H9 (cell line): ENCODE results near the gene IGF2. TPM values are rescaled to one million over a fixed set of nuclear protein-coding genes. Genes with fewer than 3 reads are reported as not detected.

ENCODE experiments used
- DNase-seq: peaks from one replicate; pipeline ENCODE4 v3.0.0-alpha.2; 2017
- H2AFZ ChIP-seq: one replicate; pipeline ENCODE4 v1.6.1; 2013; ENCODE audit warnings: mild to moderate bottlenecking, low read length, control low read depth, moderate library complexity
- H2AK5ac ChIP-seq: 2 replicates; pipeline ENCODE4 v1.6.1; 2013; ENCODE audit warnings: low read length, control low read depth, mixed read lengths; ENCODE audit not compliant: insufficient read length
- H2BK120ac ChIP-seq: one replicate; pipeline ENCODE4 v1.6.1; 2013; ENCODE audit warnings: low read depth, mild to moderate bottlenecking, low read length, control low read depth, inconsistent platforms; ENCODE audit not compliant: poor library complexity, severe bottlenecking
- H2BK12ac ChIP-seq: 2 replicates; pipeline ENCODE4 v1.6.1; 2013; ENCODE audit warnings: low read length, control low read depth, mixed read lengths, low read depth; ENCODE audit not compliant: insufficient read length
- H2BK15ac ChIP-seq: 2 replicates; pipeline ENCODE4 v1.6.1; 2013; ENCODE audit warnings: low read depth, low read length, control low read depth
- H2BK20ac ChIP-seq: one replicate; pipeline ENCODE4 v1.6.1; 2013; ENCODE audit warnings: low read depth, mild to moderate bottlenecking, low read length, control low read depth, inconsistent platforms; ENCODE audit not compliant: poor library complexity, severe bottlenecking
- H2BK5ac ChIP-seq: 2 replicates; pipeline ENCODE4 v1.6.1; 2013; ENCODE audit warnings: low read length, control low read depth, mixed read lengths; ENCODE audit not compliant: insufficient read length
- H3K14ac ChIP-seq: 2 replicates; pipeline ENCODE4 v1.6.1; 2013; ENCODE audit warnings: low read length, control low read depth; ENCODE audit not compliant: insufficient read depth
- H3K18ac ChIP-seq: 2 replicates; pipeline ENCODE4 v1.6.1; 2013; ENCODE audit warnings: low read depth, mild to moderate bottlenecking, mixed read lengths, low read length, control low read depth; ENCODE audit not compliant: insufficient read length
- H3K23ac ChIP-seq: 2 replicates; pipeline ENCODE4 v1.6.1; 2013; ENCODE audit warnings: low read length, control low read depth, mixed read lengths, low read depth; ENCODE audit not compliant: insufficient read length
- H3K23me2 ChIP-seq: 2 replicates; pipeline ENCODE4 v1.6.1; 2013; ENCODE audit warnings: low read depth, mild to moderate bottlenecking, mixed read lengths, low read length, control low read depth; ENCODE audit not compliant: insufficient read length, poor library complexity, severe bottlenecking
- H3K27ac ChIP-seq: 2 replicates; pipeline ENCODE4 v1.5.1; 2013; ENCODE audit warnings: low read length, control low read depth, mixed read lengths, low read depth; ENCODE audit not compliant: insufficient read length
- H3K27me3 ChIP-seq: 2 replicates; pipeline ENCODE4 v1.6.1; 2013; ENCODE audit warnings: low read length, control low read depth, inconsistent platforms; ENCODE audit not compliant: insufficient read depth
- H3K4ac ChIP-seq: 2 replicates; pipeline ENCODE4 v1.6.1; 2013; ENCODE audit warnings: low read depth, mild to moderate bottlenecking, control low read depth, inconsistent platforms, low read length, moderate library complexity
- H3K4me1 ChIP-seq: 2 replicates; pipeline ENCODE4 v1.6.1; 2013; ENCODE audit warnings: low read length, control low read depth, inconsistent platforms; ENCODE audit not compliant: insufficient read depth
- H3K4me2 ChIP-seq: 2 replicates; pipeline ENCODE4 v1.6.1; 2013; ENCODE audit warnings: low read length, control low read depth, mixed read lengths; ENCODE audit not compliant: insufficient read length, insufficient read depth
- H3K56ac ChIP-seq: 2 replicates; pipeline ENCODE4 v1.6.1; 2013; ENCODE audit warnings: low read depth, mild to moderate bottlenecking, mixed read lengths, low read length, control low read depth; ENCODE audit not compliant: insufficient read length
- H3K79me1 ChIP-seq: 2 replicates; pipeline ENCODE4 v1.6.1; 2013; ENCODE audit warnings: low read depth, mild to moderate bottlenecking, moderate library complexity, low read length, control low read depth, inconsistent platforms; ENCODE audit not compliant: insufficient read depth, poor library complexity, severe bottlenecking
- H3K79me2 ChIP-seq: 2 replicates; pipeline ENCODE4 v1.6.1; 2013; ENCODE audit warnings: low read length, control low read depth, inconsistent platforms; ENCODE audit not compliant: insufficient read depth
- H3K9ac ChIP-seq: 2 replicates; pipeline ENCODE4 v1.6.1; 2013; ENCODE audit warnings: low read length, control low read depth, mixed read lengths; ENCODE audit not compliant: insufficient read length; ENCODE audit errors: extremely low read depth
- H3K9me3 ChIP-seq: one replicate; pipeline ENCODE4 v1.6.1; 2013; ENCODE audit warnings: low read depth, low read length, inconsistent platforms; ENCODE audit not compliant: control insufficient read depth
- H3T11ph ChIP-seq: one replicate; pipeline ENCODE4 v1.6.1; 2013; ENCODE audit warnings: mild to moderate bottlenecking, low read length, control low read depth, inconsistent platforms
- H4K20me1 ChIP-seq: one replicate; pipeline ENCODE4 v1.6.1; 2013; ENCODE audit not compliant: control insufficient read depth, insufficient read length, insufficient read depth
- H4K5ac ChIP-seq: 2 replicates; pipeline ENCODE4 v1.6.1; 2013; ENCODE audit warnings: low read depth, mild to moderate bottlenecking, mixed read lengths, low read length, control low read depth; ENCODE audit not compliant: insufficient read length
- H4K8ac ChIP-seq: replicated peaks from 2 replicates; pipeline ENCODE4 v1.6.1; 2013; ENCODE audit warnings: low read length, control low read depth, mixed read lengths, low read depth; ENCODE audit not compliant: insufficient read length
- H4K91ac ChIP-seq: 2 replicates; pipeline ENCODE4 v1.6.1; 2013; ENCODE audit warnings: low read depth, mild to moderate bottlenecking, moderate library complexity, mixed read lengths, low read length, control low read depth; ENCODE audit not compliant: insufficient read length
- H3K27ac Mint-ChIP-seq, 3 experiments: 2 replicates in 2 of 3; 3 replicates in 1 of 3; pipeline ENCODE4 v1.8.0; 2020 to 2021; ENCODE audit warnings: mixed read lengths in 3 of 3, mild to moderate bottlenecking in 1 of 3, moderate library complexity in 1 of 3
- H3K27me3 Mint-ChIP-seq: 2 replicates; pipeline ENCODE4 v1.8.0; 2021; ENCODE audit warnings: low read depth, mild to moderate bottlenecking, moderate library complexity, mixed read lengths
- H3K36me3 Mint-ChIP-seq, 3 experiments: 2 replicates in 2 of 3; 3 replicates in 1 of 3; pipeline ENCODE4 v1.8.0; 2020 to 2021; ENCODE audit warnings: low read depth in 3 of 3, mixed read lengths in 3 of 3; ENCODE audit not compliant: insufficient read depth in 1 of 3
- H3K4me1 Mint-ChIP-seq, 2 experiments: 2 replicates each; pipeline ENCODE4 v1.8.0; 2020; ENCODE audit warnings: mixed read lengths in 2 of 2
- H3K4me3 Mint-ChIP-seq, 2 experiments: 2 replicates in 1 of 2; 3 replicates in 1 of 2; pipeline ENCODE4 v1.8.0; 2020 to 2021; ENCODE audit warnings: mild to moderate bottlenecking in 2 of 2, mixed read lengths in 2 of 2, moderate library complexity in 1 of 2
- H3K9me3 Mint-ChIP-seq, 2 experiments: 2 replicates in 1 of 2; 3 replicates in 1 of 2; pipeline ENCODE4 v1.8.0; 2020; ENCODE audit warnings: mild to moderate bottlenecking in 2 of 2, mixed read lengths in 2 of 2, moderate library complexity in 1 of 2
- CTCF ChIP-seq: fragments of 200-600 bp; sonication (generic); conservative IDR thresholded peaks from 3 replicates; pipeline ENCODE4 v1.8.0; 2021; ENCODE audit warnings: antibody characterized with exemption, mild to moderate bottlenecking
- WGBS: extraction: QIAGEN DNeasy Blood & Tissue Kit; methylation state at CpG from one replicate; pipeline ENCODE4 v1.1.7; 2013; ENCODE audit warnings: missing lambda C conversion rate, low lambda C conversion rate, mixed read lengths; ENCODE audit not compliant: insufficient read length; ENCODE audit errors: extremely low coverage; 5-methylcytosine and 5-hydroxymethylcytosine counted together
- total RNA-seq: library from RNA; stranded (reverse); gene quantifications from 2 replicates; pipeline ENCODE4 v1.2.1, GENCODE V29; 2021

Gene IGF2
- total RNA-seq, 1 experiment from 2014 or later, result 2.8 TPM

- no peaks in the 10 kb centered on the region; the same call in 1 of the 2 replicates for H3K27me3 ChIP-seq
- no peak overlapping the region for H2BK120ac ChIP-seq
These were observed 41.2 kb upstream of the IGF2 start for GRCh38 chr11:2180347-2180746.

More at GRCh38 chr11:2180347-2180746, 41.2 kb upstream of the IGF2 start:
- Histone ChIP-seq H3K56ac (no peak overlapping the region), H3K14ac (no peak overlapping the region), H2BK12ac (no peak overlapping the region), H2BK15ac (no peak overlapping the region), H3K9ac (no peak overlapping the region), H2BK5ac (no peak overlapping the region), H3K79me1 (no peaks in the 10 kb centered on the region), H4K20me1 (no peaks in the 10 kb centered on the region), H4K8ac (no peak overlapping the region), H3K27ac (no peak overlapping the region), H2AK5ac (no peak overlapping the region), H3K23ac (no peak overlapping the region), H3K18ac (no peak overlapping the region), H3K4me1 (no peaks in the 10 kb centered on the region), H4K5ac (no peak overlapping the region), H2AFZ (no peak overlapping the region), H3K9me3 (no peaks in the 10 kb centered on the region), H3K23me2 (no peaks in the 10 kb centered on the region), H3K4ac (no peak overlapping the region), H3K4me2 (no peak overlapping the region), H2BK20ac (no peak overlapping the region), H3T11ph (no peak overlapping the region), H4K91ac (no peak overlapping the region), H3K79me2 (no peaks in the 10 kb centered on the region)
- Mint-ChIP-seq H3K36me3 (no peaks in the 10 kb centered on the region), H3K27me3 (peaks cover 31% of the 10 kb centered on the region), H3K4me1 (no peaks in the 10 kb centered on the region), H3K9me3 (peaks cover 0 to 2% of the 10 kb centered on the region in 2 experiments; a peak in 2 of 5 replicates), H3K4me3 (no peak overlapping the region), H3K27ac (no peak overlapping the region)
- no CpG with 5 or more reads among the region's 15 CpGs for WGBS
- DNase-seq, result no peak
- TF ChIP-seq CTCF, result no peak
